HEK293 (cell line): ENCODE data around the gene UBA7.
"Not testable (repeated sequence)": the region's sequence is repeated elsewhere in the genome, so short reads cannot be mapped to it uniquely, and the experiment has no call there.

Source experiments
- CTCF ChIA-PET: fragments of 350-600 bp; formaldehyde crosslinking; extraction: SDS; loops from one replicate; lab custom pipeline; 2021; ENCODE audit warnings: antibody characterized with exemption; lab: Yijun Ruan, JAX
- POLR2A ChIA-PET: fragments of 300-600 bp; formaldehyde crosslinking; extraction: SDS; loops from one replicate; lab custom pipeline; 2020; ENCODE audit warnings: antibody characterized with exemption, inconsistent platforms; lab: Yijun Ruan, JAX
- H3K27ac ChIP-seq: fragments of 200-500 bp; sonication (Bioruptor generic); 2 replicates; pipeline ENCODE4 v1.5.1; 2014; ENCODE audit warnings: low read depth, low read length, control low read depth, inconsistent platforms; ENCODE audit errors: extremely low read depth
- H3K36me3 ChIP-seq, 2 experiments: fragments of 200-500 bp in 1 of 2; sonication (Bioruptor generic) in 1 of 2; 1 replicate in 1 of 2; 2 replicates in 1 of 2; pipeline ENCODE4 v1.5.1; 2014 to 2017; ENCODE audit warnings: inconsistent platforms in 2 of 2, low read length in 2 of 2; ENCODE audit not compliant: control insufficient read depth in 2 of 2, insufficient read depth in 1 of 2
- H3K4me1 ChIP-seq: fragments of 200-500 bp; sonication (Bioruptor generic); 2 replicates; pipeline ENCODE4 v1.5.1; 2014; ENCODE audit warnings: mild to moderate bottlenecking, low read length, inconsistent platforms; ENCODE audit not compliant: control insufficient read depth, insufficient read depth
- H3K4me3 ChIP-seq: 2 replicates; pipeline ENCODE4 v1.5.1; 2011; ENCODE audit warnings: low read depth, mild to moderate bottlenecking, control low read depth, low read length, moderate library complexity
- H3K9me3 ChIP-seq: fragments of 200-500 bp; sonication (Bioruptor generic); 2 replicates; pipeline ENCODE4 v1.5.1; 2014; ENCODE audit warnings: low read depth, low read length, inconsistent platforms; ENCODE audit not compliant: control insufficient read depth, insufficient read depth
- BCL11B ChIP-seq: fragments of 450-650 bp; formaldehyde crosslinking; IDR thresholded peaks from 2 replicates; pipeline ENCODE4 v1.5.1; 2016; ENCODE audit warnings: low read depth, missing biosample characterization, missing genetic modification characterization
- KLF1 ChIP-seq: fragments of 450-650 bp; formaldehyde crosslinking; IDR thresholded peaks from 2 replicates; pipeline ENCODE4 v1.5.1; 2016; ENCODE audit warnings: missing biosample characterization, missing genetic modification characterization
- PRDM4 ChIP-seq: fragments of 450-650 bp; formaldehyde crosslinking; IDR thresholded peaks from 2 replicates; pipeline ENCODE4 v1.5.1; 2017; ENCODE audit warnings: missing biosample characterization, missing genetic modification characterization
- SALL2 ChIP-seq: fragments of 450-650 bp; formaldehyde crosslinking; IDR thresholded peaks from 2 replicates; pipeline ENCODE4 v1.5.0; 2017; ENCODE audit warnings: missing biosample characterization, mild to moderate bottlenecking, missing genetic modification characterization, borderline replicate concordance
- ZBTB17 ChIP-seq: fragments of 450-650 bp; formaldehyde crosslinking; IDR thresholded peaks from 2 replicates; pipeline ENCODE4 v1.5.1; 2016; ENCODE audit warnings: missing biosample characterization, missing genetic modification characterization
- ZBTB26 ChIP-seq: fragments of 450-650 bp; formaldehyde crosslinking; optimal IDR thresholded peaks from 2 replicates; pipeline ENCODE3; 2016; ENCODE audit warnings: missing biosample characterization, mild to moderate bottlenecking, missing genetic modification characterization
- ZFHX2 ChIP-seq: fragments of 450-650 bp; formaldehyde crosslinking; conservative IDR thresholded peaks from 2 replicates; pipeline ENCODE4 v1.5.1; 2016; ENCODE audit warnings: missing biosample characterization, missing genetic modification characterization
- ZNF169 ChIP-seq: fragments of 450-650 bp; formaldehyde crosslinking; IDR thresholded peaks from 2 replicates; pipeline ENCODE4 v1.5.1; 2016; ENCODE audit warnings: missing biosample characterization, missing genetic modification characterization
- ZNF335 ChIP-seq: fragments of 450-650 bp; formaldehyde crosslinking; conservative IDR thresholded peaks from 2 replicates; pipeline ENCODE4 v1.5.1; 2016; ENCODE audit warnings: missing biosample characterization, missing genetic modification characterization
- ZNF37A ChIP-seq: fragments of 450-650 bp; IDR thresholded peaks from 2 replicates; pipeline ENCODE4 v1.5.1; 2018; ENCODE audit warnings: missing biosample characterization, missing genetic modification characterization
- ZNF416 ChIP-seq: fragments of 450-650 bp; formaldehyde crosslinking; IDR thresholded peaks from 2 replicates; pipeline ENCODE4 v1.5.1; 2016; ENCODE audit warnings: missing biosample characterization, missing genetic modification characterization
- ZNF433 ChIP-seq: fragments of 450-650 bp; formaldehyde crosslinking; IDR thresholded peaks from 2 replicates; pipeline ENCODE4 v1.5.1; 2016; ENCODE audit warnings: missing biosample characterization, missing genetic modification characterization, low read depth
- ZNF600 ChIP-seq: fragments of 450-650 bp; formaldehyde crosslinking; IDR thresholded peaks from 2 replicates; pipeline ENCODE4 v1.5.1; 2016; ENCODE audit warnings: missing biosample characterization, missing genetic modification characterization
- ZNF658 ChIP-seq: fragments of 450-650 bp; formaldehyde crosslinking; IDR thresholded peaks from 2 replicates; pipeline ENCODE4; 2016; ENCODE audit warnings: missing biosample characterization, missing genetic modification characterization
- ZNF707 ChIP-seq: fragments of 450-650 bp; formaldehyde crosslinking; IDR thresholded peaks from 2 replicates; pipeline ENCODE4 v1.5.1; 2016; ENCODE audit warnings: missing biosample characterization, missing genetic modification characterization
- TF ChIP-seq, protein P1 (sequence below): fragments of 450-650 bp; formaldehyde crosslinking; IDR thresholded peaks from 2 replicates; pipeline ENCODE4 v1.5.1; 2016; ENCODE audit warnings: missing biosample characterization, missing genetic modification characterization
- TF ChIP-seq, protein P2 (sequence below): fragments of 450-650 bp; formaldehyde crosslinking; IDR thresholded peaks from 2 replicates; pipeline ENCODE4 v1.5.1; 2017; ENCODE audit warnings: missing biosample characterization, missing genetic modification characterization
- TF ChIP-seq, protein P3 (sequence below): fragments of 450-650 bp; formaldehyde crosslinking; IDR thresholded peaks from 2 replicates; pipeline ENCODE4 v1.5.1; 2017; ENCODE audit warnings: missing biosample characterization, missing genetic modification characterization
- TF ChIP-seq, protein P4 (sequence below): fragments of 450-650 bp; formaldehyde crosslinking; IDR thresholded peaks from 2 replicates; pipeline ENCODE4 v1.5.1; 2016; ENCODE audit warnings: missing biosample characterization, missing genetic modification characterization

UBA7 gene

DNA sequence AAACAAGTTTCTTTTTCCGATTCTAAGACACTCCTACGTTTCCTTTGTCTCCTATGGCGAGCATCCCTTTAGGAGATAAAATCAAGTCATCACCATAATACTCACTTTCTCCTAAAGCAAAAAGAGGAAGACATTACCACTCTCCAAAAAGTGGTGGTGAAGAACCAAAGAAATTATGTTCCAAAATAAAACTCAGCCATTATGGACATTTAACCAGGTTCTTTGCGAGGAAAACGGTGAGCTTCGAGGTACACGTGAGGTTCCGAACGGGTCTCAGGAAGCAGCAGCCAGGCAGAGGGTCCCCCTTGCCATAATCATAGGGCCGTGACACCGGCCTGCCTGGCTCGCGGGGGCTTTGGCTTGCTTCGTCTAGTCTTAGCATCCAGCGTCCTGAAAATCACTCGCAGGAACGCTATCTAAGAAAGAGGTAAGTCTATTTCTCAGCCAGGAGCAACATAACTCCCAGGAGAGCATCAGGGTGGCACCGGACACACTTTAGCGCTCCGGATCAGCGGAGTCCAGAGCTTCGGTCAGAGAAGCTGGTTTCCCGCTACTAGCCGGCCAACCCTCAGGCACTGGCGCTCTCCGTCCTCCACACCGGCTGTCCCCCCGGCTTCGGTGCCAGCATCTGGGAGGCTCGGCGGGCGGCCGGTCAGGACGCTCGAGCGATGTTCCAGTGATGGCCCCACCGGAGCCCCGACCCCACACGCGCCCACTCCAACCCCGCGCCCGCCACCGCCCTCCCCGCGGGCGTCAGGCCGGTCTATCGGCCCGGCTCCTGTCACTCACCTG is 28.0 kb downstream of the UBA7 start (continued):
- TF ChIP-seq ZBTB26 (peak; percentile 39), BCL11B (tag by site-specific recombination) (0 out of 2 replicates have a peak, but pooled peaks have one; percentile 45), ZNF37A (tag by site-specific recombination) (no peak), ZNF169 (tag by site-specific recombination) (no peak), ZBTB17 (tag by site-specific recombination) (peak; percentile 41), ZNF600 (tag by site-specific recombination) (peak; percentile 80), KLF1 (peak; percentile 17; the same call in 1 of the 2 replicates), ZNF658 (tag by site-specific recombination) (no peak), ZNF335 (0 out of 2 replicates have a peak, but pooled peaks have one; percentile 12), ZFHX2 (tag by site-specific recombination) (peak; percentile 64)
- TF ChIP-seq, protein P1, sequence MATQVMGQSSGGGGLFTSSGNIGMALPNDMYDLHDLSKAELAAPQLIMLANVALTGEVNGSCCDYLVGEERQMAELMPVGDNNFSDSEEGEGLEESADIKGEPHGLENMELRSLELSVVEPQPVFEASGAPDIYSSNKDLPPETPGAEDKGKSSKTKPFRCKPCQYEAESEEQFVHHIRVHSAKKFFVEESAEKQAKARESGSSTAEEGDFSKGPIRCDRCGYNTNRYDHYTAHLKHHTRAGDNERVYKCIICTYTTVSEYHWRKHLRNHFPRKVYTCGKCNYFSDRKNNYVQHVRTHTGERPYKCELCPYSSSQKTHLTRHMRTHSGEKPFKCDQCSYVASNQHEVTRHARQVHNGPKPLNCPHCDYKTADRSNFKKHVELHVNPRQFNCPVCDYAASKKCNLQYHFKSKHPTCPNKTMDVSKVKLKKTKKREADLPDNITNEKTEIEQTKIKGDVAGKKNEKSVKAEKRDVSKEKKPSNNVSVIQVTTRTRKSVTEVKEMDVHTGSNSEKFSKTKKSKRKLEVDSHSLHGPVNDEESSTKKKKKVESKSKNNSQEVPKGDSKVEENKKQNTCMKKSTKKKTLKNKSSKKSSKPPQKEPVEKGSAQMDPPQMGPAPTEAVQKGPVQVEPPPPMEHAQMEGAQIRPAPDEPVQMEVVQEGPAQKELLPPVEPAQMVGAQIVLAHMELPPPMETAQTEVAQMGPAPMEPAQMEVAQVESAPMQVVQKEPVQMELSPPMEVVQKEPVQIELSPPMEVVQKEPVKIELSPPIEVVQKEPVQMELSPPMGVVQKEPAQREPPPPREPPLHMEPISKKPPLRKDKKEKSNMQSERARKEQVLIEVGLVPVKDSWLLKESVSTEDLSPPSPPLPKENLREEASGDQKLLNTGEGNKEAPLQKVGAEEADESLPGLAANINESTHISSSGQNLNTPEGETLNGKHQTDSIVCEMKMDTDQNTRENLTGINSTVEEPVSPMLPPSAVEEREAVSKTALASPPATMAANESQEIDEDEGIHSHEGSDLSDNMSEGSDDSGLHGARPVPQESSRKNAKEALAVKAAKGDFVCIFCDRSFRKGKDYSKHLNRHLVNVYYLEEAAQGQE (tag by site-specific recombination): peak; percentile 51
- TF ChIP-seq, protein P2, sequence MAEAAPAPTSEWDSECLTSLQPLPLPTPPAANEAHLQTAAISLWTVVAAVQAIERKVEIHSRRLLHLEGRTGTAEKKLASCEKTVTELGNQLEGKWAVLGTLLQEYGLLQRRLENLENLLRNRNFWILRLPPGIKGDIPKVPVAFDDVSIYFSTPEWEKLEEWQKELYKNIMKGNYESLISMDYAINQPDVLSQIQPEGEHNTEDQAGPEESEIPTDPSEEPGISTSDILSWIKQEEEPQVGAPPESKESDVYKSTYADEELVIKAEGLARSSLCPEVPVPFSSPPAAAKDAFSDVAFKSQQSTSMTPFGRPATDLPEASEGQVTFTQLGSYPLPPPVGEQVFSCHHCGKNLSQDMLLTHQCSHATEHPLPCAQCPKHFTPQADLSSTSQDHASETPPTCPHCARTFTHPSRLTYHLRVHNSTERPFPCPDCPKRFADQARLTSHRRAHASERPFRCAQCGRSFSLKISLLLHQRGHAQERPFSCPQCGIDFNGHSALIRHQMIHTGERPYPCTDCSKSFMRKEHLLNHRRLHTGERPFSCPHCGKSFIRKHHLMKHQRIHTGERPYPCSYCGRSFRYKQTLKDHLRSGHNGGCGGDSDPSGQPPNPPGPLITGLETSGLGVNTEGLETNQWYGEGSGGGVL (tag by site-specific recombination): peak; percentile 31
- TF ChIP-seq, protein P3, sequence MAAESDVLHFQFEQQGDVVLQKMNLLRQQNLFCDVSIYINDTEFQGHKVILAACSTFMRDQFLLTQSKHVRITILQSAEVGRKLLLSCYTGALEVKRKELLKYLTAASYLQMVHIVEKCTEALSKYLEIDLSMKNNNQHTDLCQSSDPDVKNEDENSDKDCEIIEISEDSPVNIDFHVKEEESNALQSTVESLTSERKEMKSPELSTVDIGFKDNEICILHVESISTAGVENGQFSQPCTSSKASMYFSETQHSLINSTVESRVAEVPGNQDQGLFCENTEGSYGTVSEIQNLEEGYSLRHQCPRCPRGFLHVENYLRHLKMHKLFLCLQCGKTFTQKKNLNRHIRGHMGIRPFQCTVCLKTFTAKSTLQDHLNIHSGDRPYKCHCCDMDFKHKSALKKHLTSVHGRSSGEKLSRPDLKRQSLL (tag by site-specific recombination): no peak

GRCh38 chr3:49782277-49782676 is 31.5 kb downstream of the UBA7 start:
- H3K36me3 ChIP-seq: peaks cover 0 to 44% of the 10 kb centered on the region in 2 experiments; a peak in 2 of 3 replicates
- H3K4me1 ChIP-seq, POLR2A ChIA-PET, H3K4me3 ChIP-seq, H3K9me3 ChIP-seq, H3K27ac ChIP-seq, CTCF ChIA-PET: not testable (repeated sequence)

DNA sequence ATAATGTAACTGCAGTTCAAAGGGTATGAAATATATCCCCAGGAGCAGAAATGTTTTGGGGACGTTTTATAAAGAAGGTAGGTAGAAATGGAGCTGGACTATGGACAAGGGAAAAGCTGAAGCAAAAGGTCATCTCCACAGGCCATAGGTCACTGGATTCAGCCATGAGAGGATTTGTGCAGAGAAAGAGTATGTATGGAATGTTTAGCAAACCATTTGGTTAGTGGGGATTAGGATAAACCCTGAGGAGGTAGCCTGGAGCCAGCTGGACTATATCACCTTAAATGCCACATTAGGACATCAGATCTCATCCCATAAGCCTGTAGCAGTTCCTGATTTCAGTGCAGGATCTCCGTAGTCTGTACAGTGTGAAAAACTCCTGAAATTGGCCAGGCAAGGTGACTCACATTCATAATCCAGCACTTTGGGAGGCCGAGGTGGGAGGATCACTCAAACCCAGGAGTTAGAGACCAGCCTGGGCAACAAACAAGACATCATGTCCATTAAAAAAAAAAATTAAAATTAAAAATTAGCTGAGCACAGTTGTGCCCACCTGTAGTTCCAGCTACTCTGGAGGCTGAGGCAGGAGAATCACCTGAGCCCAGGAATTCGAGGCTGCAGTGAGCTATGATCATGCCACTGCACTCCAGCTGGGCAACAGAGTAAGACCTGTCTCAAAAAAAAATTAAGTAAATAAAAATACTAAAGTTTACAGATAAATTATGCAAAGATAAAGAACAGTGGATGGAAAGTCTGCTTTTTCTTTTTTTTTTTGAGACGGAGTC is 32.1 kb downstream of the UBA7 start:
- Histone ChIP-seq H3K4me1 (no peaks in the 10 kb centered on the region), H3K36me3 (peaks cover 0 to 50% of the 10 kb centered on the region in 2 experiments; a peak in 2 of 3 replicates), H3K27ac (no peak overlapping the region), H3K9me3 (no peaks in the 10 kb centered on the region), H3K4me3 (no peak overlapping the region)
- ChIA-PET POLR2A (no interaction called here), CTCF (no interaction called here)
- TF ChIP-seq PRDM4 (tag by site-specific recombination) (no peak), ZNF707 (tag by site-specific recombination) (no peak), ZNF416 (tag by site-specific recombination) (no peak), ZNF433 (tag by site-specific recombination) (no peak), SALL2 (no peak)
- TF ChIP-seq, protein P4, sequence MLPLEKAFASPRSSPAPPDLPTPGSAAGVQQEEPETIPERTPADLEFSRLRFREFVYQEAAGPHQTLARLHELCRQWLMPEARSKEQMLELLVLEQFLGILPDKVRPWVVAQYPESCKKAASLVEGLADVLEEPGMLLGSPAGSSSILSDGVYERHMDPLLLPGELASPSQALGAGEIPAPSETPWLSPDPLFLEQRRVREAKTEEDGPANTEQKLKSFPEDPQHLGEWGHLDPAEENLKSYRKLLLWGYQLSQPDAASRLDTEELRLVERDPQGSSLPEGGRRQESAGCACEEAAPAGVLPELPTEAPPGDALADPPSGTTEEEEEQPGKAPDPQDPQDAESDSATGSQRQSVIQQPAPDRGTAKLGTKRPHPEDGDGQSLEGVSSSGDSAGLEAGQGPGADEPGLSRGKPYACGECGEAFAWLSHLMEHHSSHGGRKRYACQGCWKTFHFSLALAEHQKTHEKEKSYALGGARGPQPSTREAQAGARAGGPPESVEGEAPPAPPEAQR (tag by site-specific recombination): no peak
